Suprapubic skin (tissue), 3 donors: ENCODE results near the gene RGN.

Experiments
- CTCF ChIP-seq, 2 donors: fragments of 200-600 bp in 1 of 2; fragments of 450-650 bp in 1 of 2; sonication (generic) in 1 of 2; IDR thresholded peaks; one replicate each; pipeline ENCODE4 v1.5.1; 2016 to 2019; ENCODE audit warnings: antibody characterized with exemption in 2 of 2, mild to moderate bottlenecking in 1 of 2, moderate library complexity in 1 of 2
- EP300 ChIP-seq: sonication (generic); formaldehyde crosslinking; IDR thresholded peaks from one replicate; pipeline ENCODE4 v1.6.1; 2017; ENCODE audit warnings: antibody characterized with exemption
- POLR2A ChIP-seq, 2 donors: fragments of 450-650 bp; IDR thresholded peaks; one replicate each; pipeline ENCODE4 v1.6.1; 2017; ENCODE audit warnings: antibody characterized with exemption in 2 of 2, mild to moderate bottlenecking in 2 of 2, moderate library complexity in 2 of 2

DNA sequence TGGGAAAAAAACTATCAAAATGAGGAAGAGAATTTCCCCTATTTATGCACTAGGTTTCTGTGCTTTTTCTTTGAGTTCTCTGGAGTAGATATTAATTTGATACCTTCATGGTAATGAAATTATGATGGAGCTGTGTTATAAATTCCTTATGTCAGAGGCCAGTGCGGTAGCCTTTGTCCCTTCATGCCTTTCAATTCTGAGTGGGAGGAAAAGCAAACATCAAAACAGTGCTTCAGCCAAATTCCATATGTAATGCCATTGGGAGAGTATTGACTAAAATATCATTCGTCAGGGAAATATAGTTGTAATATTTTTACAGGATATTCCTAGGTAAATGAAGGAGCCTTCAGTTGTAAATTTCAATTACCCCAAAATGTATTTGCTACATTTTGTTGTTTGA lies 17.5 kb upstream of the RGN start:
- TF ChIP-seq CTCF (IDR thresholded peaks at IDR 0.05) = no peak
- no peak for TF ChIP-seq POLR2A (IDR thresholded peaks at IDR 0.05)
- no peak for TF ChIP-seq EP300
